HG02678 (cell line): Measurements from ENCODE around the gene ADI1.
"Not testable (repeated sequence)": the region's sequence is repeated elsewhere in the genome, so short reads cannot be mapped to it uniquely, and the experiment has no call there.

Experiments used
- ATAC-seq: cut with Tn5 transposase; IDR thresholded peaks from one replicate; pipeline ENCODE4 v1.9.1; 2021; ENCODE audit warnings: mild to moderate bottlenecking, moderate library complexity; ENCODE audit not compliant: unreplicated experiment

Gene ADI1

GRCh38 chr2:3494984-3495666 lies 24.2 kb downstream of the ADI1 start:
- no peak for ATAC-seq

- no peak for ATAC-seq
These were observed 25.7 kb downstream of the ADI1 start for GRCh38 chr2:3493615-3494007.

GRCh38 chr2:3492951-3493614 lies 26.2 kb downstream of the ADI1 start:
- ATAC-seq = no peak

GRCh38 chr2:3492475-3492787 lies 26.9 kb downstream of the ADI1 start:
- not testable (repeated sequence) for ATAC-seq

GRCh38 chr2:3491716-3492474 lies 27.4 kb downstream of the ADI1 start:
- ATAC-seq = no peak

GRCh38 chr2:3491306-3491705 lies 28.0 kb downstream of the ADI1 start:
- no peak for ATAC-seq

GRCh38 chr2:3490191-3491170 lies 28.9 kb downstream of the ADI1 start:
- ATAC-seq = no peak

- ATAC-seq = no peak
These were observed 29.6 kb downstream of the ADI1 start for GRCh38 chr2:3489764-3490115.

- no peak for ATAC-seq
These were observed 30.2 kb downstream of the ADI1 start for GRCh38 chr2:3488855-3489763.

GRCh38 chr2:3488061-3488531 lies 31.2 kb downstream of the ADI1 start:
- no peak for ATAC-seq

- ATAC-seq = no peak
These were observed 31.9 kb downstream of the ADI1 start for GRCh38 chr2:3487432-3487831.

GRCh38 chr2:3487028-3487425 lies 32.3 kb downstream of the ADI1 start:
- no peak for ATAC-seq

- ATAC-seq = no peak
These were observed 33.0 kb downstream of the ADI1 start for GRCh38 chr2:3486047-3487027.

- no peak for ATAC-seq
These were observed 34.2 kb downstream of the ADI1 start for GRCh38 chr2:3485166-3485565.

- ATAC-seq = no peak
These were observed 35.1 kb downstream of the ADI1 start for GRCh38 chr2:3483986-3484960.

- no peak for ATAC-seq
These were observed 35.9 kb downstream of the ADI1 start for GRCh38 chr2:3483227-3483985.

- no peak for ATAC-seq
These were observed 36.9 kb downstream of the ADI1 start for GRCh38 chr2:3482363-3482821.
